SU-DHL-6 (cell line): ENCODE measurements around the gene ZBTB24.

ENCODE experiments used
- H2AFZ ChIP-seq: fragments of 200-600 bp; sonication (generic); 2 replicates; pipeline ENCODE4 v1.6.1; 2014; ENCODE audit warnings: low read depth, mild to moderate bottlenecking, moderate library complexity, mixed read lengths, antibody characterized with exemption, low read length; ENCODE audit not compliant: severe bottlenecking
- H3F3A ChIP-seq: fragments of 200-600 bp; shearing (Covaris generic); 2 replicates; pipeline ENCODE4 v1.6.0; 2016; ENCODE audit warnings: antibody characterized with exemption, mild to moderate bottlenecking; ENCODE audit not compliant: insufficient read depth
- H3K27ac ChIP-seq: fragments of 200-600 bp; sonication (generic); 2 replicates; pipeline ENCODE4 v1.5.1; 2016; ENCODE audit warnings: low read depth, mild to moderate bottlenecking, low read length, moderate library complexity, mixed read lengths
- H3K27me3 ChIP-seq: fragments of 200-600 bp; sonication (generic), shearing (Covaris generic); 2 replicates; pipeline ENCODE4 v1.6.0; 2014; ENCODE audit warnings: mild to moderate bottlenecking, low read length
- H3K36me3 ChIP-seq: fragments of 200-600 bp; sonication (generic); 2 replicates; pipeline ENCODE4 v1.6.1; 2014; ENCODE audit warnings: mild to moderate bottlenecking, low read length, mixed read lengths
- H3K4me2 ChIP-seq: fragments of 300-600, 200-600 bp; shearing (Covaris generic), sonication (generic); 2 replicates; pipeline ENCODE4 v1.6.0; 2014; ENCODE audit warnings: low read length, low read depth, mild to moderate bottlenecking; ENCODE audit not compliant: poor library complexity, severe bottlenecking
- H3K4me3 ChIP-seq: fragments of 200-600 bp; sonication (generic); 2 replicates; pipeline ENCODE4 v1.5.1; 2014; ENCODE audit warnings: antibody characterized with exemption, low read length, mild to moderate bottlenecking, mixed read lengths; ENCODE audit not compliant: insufficient read depth, poor library complexity, severe bottlenecking
- H3K79me2 ChIP-seq: fragments of 200-600 bp; sonication (generic); 2 replicates; pipeline ENCODE4 v1.6.1; 2014; ENCODE audit warnings: mild to moderate bottlenecking, low read length, moderate library complexity; ENCODE audit not compliant: insufficient read depth
- H3K9ac ChIP-seq: fragments of 200-600 bp; sonication (generic); 2 replicates; pipeline ENCODE4 v1.7.0; 2014; ENCODE audit warnings: mild to moderate bottlenecking, low read length
- H3K9me2 ChIP-seq: fragments of 200-600 bp; sonication (generic); replicated peaks from 2 replicates; pipeline ENCODE4 v1.6.1; 2014; ENCODE audit warnings: low read length; ENCODE audit not compliant: insufficient read depth
- H3K9me3 ChIP-seq: fragments of 200-600 bp; sonication (generic); 2 replicates; pipeline ENCODE4 v1.6.1; 2014; ENCODE audit warnings: low read length, mixed read lengths; ENCODE audit not compliant: insufficient read depth
- H4K20me1 ChIP-seq: fragments of 200-600 bp; sonication (generic); 2 replicates; pipeline ENCODE4 v1.6.1; 2014; ENCODE audit warnings: low read depth, mild to moderate bottlenecking, antibody characterized with exemption, low read length, moderate library complexity, mixed read lengths
- EZH2phosphoT487 ChIP-seq: fragments of 200-600 bp; sonication (generic), shearing (Covaris generic); conservative IDR thresholded peaks from 2 replicates; pipeline ENCODE4 v1.6.1; 2018; ENCODE audit warnings: mild to moderate bottlenecking, antibody characterized with exemption, low read length, moderate library complexity, mixed read lengths
- TF ChIP-seq, protein P1 (sequence below): fragments of 200-600 bp; sonication (generic); IDR thresholded peaks from one replicate; pipeline ENCODE4 v1.5.1; 2017; ENCODE audit warnings: antibody characterized with exemption, mild to moderate bottlenecking, low read length, moderate library complexity; ENCODE audit not compliant: insufficient read depth, poor library complexity, severe bottlenecking

The ZBTB24 gene

DNA sequence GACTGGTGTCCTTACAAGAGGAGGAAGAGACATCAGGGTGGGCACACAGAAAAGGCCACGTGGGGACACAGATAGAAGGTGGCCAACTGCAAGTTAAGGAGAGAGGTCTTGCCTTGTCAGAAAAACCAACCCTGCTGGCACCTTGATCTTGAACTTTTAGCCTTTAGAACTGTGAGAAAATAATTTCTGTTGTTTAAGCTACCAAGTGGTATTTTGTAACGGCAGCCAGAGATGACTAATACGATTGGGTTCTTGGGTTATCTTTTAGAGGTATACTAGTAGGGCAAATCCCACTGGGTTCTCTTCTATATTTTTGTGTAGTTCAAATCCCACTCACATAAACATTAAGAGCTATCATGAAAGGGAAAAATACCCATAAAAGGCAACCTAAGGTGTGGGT is 31.9 kb upstream of the ZBTB24 start:
- H3K79me2 ChIP-seq, result no peaks in the 10 kb centered on the region
- no peaks in the 10 kb centered on the region for H3K27me3 ChIP-seq
- no peaks in the 10 kb centered on the region for H4K20me1 ChIP-seq
- TF ChIP-seq, protein P1, sequence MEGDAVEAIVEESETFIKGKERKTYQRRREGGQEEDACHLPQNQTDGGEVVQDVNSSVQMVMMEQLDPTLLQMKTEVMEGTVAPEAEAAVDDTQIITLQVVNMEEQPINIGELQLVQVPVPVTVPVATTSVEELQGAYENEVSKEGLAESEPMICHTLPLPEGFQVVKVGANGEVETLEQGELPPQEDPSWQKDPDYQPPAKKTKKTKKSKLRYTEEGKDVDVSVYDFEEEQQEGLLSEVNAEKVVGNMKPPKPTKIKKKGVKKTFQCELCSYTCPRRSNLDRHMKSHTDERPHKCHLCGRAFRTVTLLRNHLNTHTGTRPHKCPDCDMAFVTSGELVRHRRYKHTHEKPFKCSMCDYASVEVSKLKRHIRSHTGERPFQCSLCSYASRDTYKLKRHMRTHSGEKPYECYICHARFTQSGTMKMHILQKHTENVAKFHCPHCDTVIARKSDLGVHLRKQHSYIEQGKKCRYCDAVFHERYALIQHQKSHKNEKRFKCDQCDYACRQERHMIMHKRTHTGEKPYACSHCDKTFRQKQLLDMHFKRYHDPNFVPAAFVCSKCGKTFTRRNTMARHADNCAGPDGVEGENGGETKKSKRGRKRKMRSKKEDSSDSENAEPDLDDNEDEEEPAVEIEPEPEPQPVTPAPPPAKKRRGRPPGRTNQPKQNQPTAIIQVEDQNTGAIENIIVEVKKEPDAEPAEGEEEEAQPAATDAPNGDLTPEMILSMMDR, result no peak
- TF ChIP-seq EZH2phosphoT487, result no peak
- H3K4me3 ChIP-seq, result no peak overlapping the region
- H3K9me2 ChIP-seq, result no peaks in the 10 kb centered on the region
- H3F3A ChIP-seq, result no peaks in the 10 kb centered on the region
- H2AFZ ChIP-seq, result no peak overlapping the region
- no peaks in the 10 kb centered on the region for H3K9me3 ChIP-seq
- H3K36me3 ChIP-seq, result no peaks in the 10 kb centered on the region
- H3K4me2 ChIP-seq, result no peak overlapping the region
- no peak overlapping the region for H3K9ac ChIP-seq
- no peak overlapping the region for H3K27ac ChIP-seq

DNA sequence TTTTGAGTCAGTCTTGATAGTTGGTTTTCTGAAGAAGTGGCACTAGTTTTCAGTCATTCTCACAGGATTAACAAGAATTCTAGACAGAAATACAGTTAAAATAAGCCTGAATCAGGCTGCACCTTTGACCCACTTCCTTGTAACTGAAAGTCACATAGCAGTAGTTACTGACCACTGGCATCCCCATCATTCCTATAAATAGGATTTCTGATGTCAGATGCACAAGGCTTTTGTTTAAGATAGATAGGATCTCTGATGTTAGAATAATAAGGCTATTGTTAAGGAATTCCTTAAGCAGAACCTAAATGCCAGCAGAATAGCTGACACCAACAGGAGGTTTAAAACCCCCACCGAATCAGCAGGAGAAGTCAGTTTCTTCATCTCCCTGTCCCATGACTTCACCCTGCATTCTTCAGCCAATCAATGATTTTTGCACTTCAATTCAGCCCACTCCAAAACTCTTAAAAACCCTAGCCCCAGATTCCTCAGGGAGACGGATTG is 30.6 kb upstream of the ZBTB24 start:
- H3K9ac ChIP-seq, result no peak overlapping the region

GRCh38 chr6:109512271-109512817 is 29.3 kb upstream of the ZBTB24 start:
- Histone ChIP-seq H3K36me3 (no peaks in the 10 kb centered on the region), H3F3A (no peaks in the 10 kb centered on the region), H3K9me2 (no peaks in the 10 kb centered on the region), H3K9me3 (no peaks in the 10 kb centered on the region), H3K79me2 (no peaks in the 10 kb centered on the region), H3K4me3 (no peak overlapping the region), H3K27me3 (no peaks in the 10 kb centered on the region), H3K27ac (no peak overlapping the region), H2AFZ (no peak overlapping the region), H3K9ac (no peak overlapping the region), H3K4me2 (no peak overlapping the region), H4K20me1 (no peaks in the 10 kb centered on the region)
- no peak for TF ChIP-seq EZH2phosphoT487
- TF ChIP-seq, protein P1, result no peak

More for the DNA sequence above, 30.6 kb upstream of the ZBTB24 start:
- TF ChIP-seq EZH2phosphoT487, result no peak
- TF ChIP-seq, protein P1, result no peak
- no peak overlapping the region for H3K4me3 ChIP-seq
- no peak overlapping the region for H3K4me2 ChIP-seq
- H3K9me3 ChIP-seq, result no peaks in the 10 kb centered on the region
- H4K20me1 ChIP-seq, result no peaks in the 10 kb centered on the region
- no peaks in the 10 kb centered on the region for H3K36me3 ChIP-seq
- no peak overlapping the region for H2AFZ ChIP-seq
- no peaks in the 10 kb centered on the region for H3K27me3 ChIP-seq
- H3F3A ChIP-seq, result no peaks in the 10 kb centered on the region
- no peaks in the 10 kb centered on the region for H3K79me2 ChIP-seq
- H3K9me2 ChIP-seq, result no peaks in the 10 kb centered on the region
- no peak overlapping the region for H3K27ac ChIP-seq
